Astrocyte (in vitro differentiated cells and primary cell): ENCODE data around the gene SYCE1L. TPM values are rescaled to one million over a fixed set of nuclear protein-coding genes. Genes with fewer than 3 reads are reported as not detected.

Source experiments
- DNase-seq: peaks from one replicate; pipeline ENCODE4 v3.0.0-alpha.2; 2010; ENCODE audit warnings: low read depth
- FAIRE-seq: peaks from 2 replicates; lab custom pipeline; 2011; peaks lifted over from hg19 to GRCh38; lab: Jason Lieb, UNC
- H2AFZ ChIP-seq: 2 replicates; pipeline ENCODE4 v1.6.0; 2012; ENCODE audit warnings: low read depth, low read length, inconsistent platforms
- H3K27ac ChIP-seq: 2 replicates; pipeline ENCODE4 v1.5.1; 2011; ENCODE audit warnings: low read depth, low read length, inconsistent platforms
- H3K27me3 ChIP-seq: 2 replicates; pipeline ENCODE4 v1.6.0; 2011; ENCODE audit warnings: low read length, inconsistent platforms; ENCODE audit not compliant: insufficient read depth
- H3K36me3 ChIP-seq: 2 replicates; pipeline ENCODE4 v1.5.1; 2011; ENCODE audit warnings: low read length, inconsistent platforms; ENCODE audit not compliant: insufficient read depth
- H3K4me1 ChIP-seq: 2 replicates; pipeline ENCODE4 v1.5.1; 2011; ENCODE audit warnings: low read length, inconsistent platforms; ENCODE audit not compliant: insufficient read depth
- H3K4me2 ChIP-seq: 2 replicates; pipeline ENCODE4 v1.6.0; 2012; ENCODE audit warnings: low read length, inconsistent platforms
- H3K4me3 ChIP-seq: 2 replicates; pipeline ENCODE4 v1.5.1; 2011; ENCODE audit warnings: low read depth, mild to moderate bottlenecking, low read length, inconsistent platforms; ENCODE audit not compliant: insufficient read depth
- H3K79me2 ChIP-seq: 2 replicates; pipeline ENCODE4 v1.6.0; 2012; ENCODE audit warnings: mild to moderate bottlenecking, low read length, inconsistent platforms; ENCODE audit not compliant: insufficient read depth
- H3K9ac ChIP-seq: 2 replicates; pipeline ENCODE4 v1.6.0; 2012; ENCODE audit warnings: mild to moderate bottlenecking, low read length, inconsistent platforms
- H3K9me3 ChIP-seq: 2 replicates; pipeline ENCODE4 v1.5.1; 2012; ENCODE audit warnings: low read depth, mild to moderate bottlenecking, low read length, inconsistent platforms; ENCODE audit not compliant: insufficient read depth
- H4K20me1 ChIP-seq: 2 replicates; pipeline ENCODE4 v1.6.0; 2012; ENCODE audit warnings: low read length, inconsistent platforms; ENCODE audit not compliant: insufficient read depth
- H3K27ac Mint-ChIP-seq: one replicate; pipeline ENCODE4 v1.8.0; 2021; ENCODE audit warnings: mild to moderate bottlenecking, mixed read lengths; ENCODE audit not compliant: unreplicated experiment
- H3K27me3 Mint-ChIP-seq: one replicate; pipeline ENCODE4 v1.8.0; 2021; ENCODE audit warnings: low read depth, mixed read lengths; ENCODE audit not compliant: unreplicated experiment
- H3K36me3 Mint-ChIP-seq: one replicate; pipeline ENCODE4 v1.8.0; 2021; ENCODE audit warnings: low read depth, mixed read lengths; ENCODE audit not compliant: unreplicated experiment
- H3K4me1 Mint-ChIP-seq: one replicate; pipeline ENCODE4 v1.8.0; 2021; ENCODE audit warnings: low read depth, mixed read lengths; ENCODE audit not compliant: unreplicated experiment
- H3K4me3 Mint-ChIP-seq: one replicate; pipeline ENCODE4 v1.8.0; 2021; ENCODE audit warnings: mild to moderate bottlenecking, moderate library complexity, mixed read lengths; ENCODE audit not compliant: unreplicated experiment
- H3K9me3 Mint-ChIP-seq: one replicate; pipeline ENCODE4 v1.8.0; 2021; ENCODE audit warnings: mild to moderate bottlenecking, mixed read lengths; ENCODE audit not compliant: unreplicated experiment
- CTCF ChIP-seq: IDR thresholded peaks from 2 replicates; pipeline ENCODE4 v1.5.1; 2011; ENCODE audit warnings: low read depth, mild to moderate bottlenecking, inconsistent platforms, low read length, moderate library complexity; ENCODE audit not compliant: insufficient read depth
- EZH2 ChIP-seq: IDR thresholded peaks from 2 replicates; pipeline ENCODE4 v1.6.1; 2012; ENCODE audit warnings: mild to moderate bottlenecking, low read length, inconsistent platforms; ENCODE audit not compliant: insufficient read depth
- total RNA-seq: library from RNA; stranded (reverse); gene quantifications from 2 replicates; pipeline ENCODE4 v1.2.1, GENCODE V29; 2021

Gene SYCE1L
- total RNA-seq, 1 donor from 2014 or later = 5.2 TPM

GRCh38 chr16:77190190-77190477 lies 9.1 kb upstream of the SYCE1L start:
- TF ChIP-seq EZH2 (no peak), CTCF (no peak)
- Histone ChIP-seq H3K4me2 (peak overlapping the region; percentile 94), H2AFZ (peak overlapping the region; percentile 95), H3K4me3 (peak overlapping the region; percentile 93), H3K9ac (peak overlapping the region; percentile 91), H3K4me1 (peaks cover 4% of the 10 kb centered on the region), H4K20me1 (peaks cover 8% of the 10 kb centered on the region), H3K36me3 (peaks cover 2% of the 10 kb centered on the region), H3K79me2 (peaks cover 38% of the 10 kb centered on the region), H3K27ac (peak overlapping the region; percentile 58), H3K9me3 (no peaks in the 10 kb centered on the region), H3K27me3 (no peaks in the 10 kb centered on the region)
- no peaks in the 10 kb centered on the region for H3K27me3 Mint-ChIP-seq
- no peaks in the 10 kb centered on the region for H3K9me3 Mint-ChIP-seq
- peak overlapping the region; percentile 91 for H3K4me3 Mint-ChIP-seq
- FAIRE-seq (no peak), DNase-seq (no peak)
- H3K36me3 Mint-ChIP-seq = peaks cover 7% of the 10 kb centered on the region
- H3K27ac Mint-ChIP-seq = peak overlapping the region; percentile 97
- H3K4me1 Mint-ChIP-seq = peaks cover 12% of the 10 kb centered on the region

- Mint-ChIP-seq H3K27me3 (no peaks in the 10 kb centered on the region), H3K27ac (peak within 1 kb of the TSS; percentile 97)
Measured at GRCh38 chr16:77190478-77191258, 8.5 kb upstream of the SYCE1L start, which contains the start of gene MON1B. MON1B (plus strand) TSS chr16:77191190; CDS start chr16:77191486, 296 bp downstream.

More at GRCh38 chr16:77190478-77191258, 8.5 kb upstream of the SYCE1L start, which contains the start of gene MON1B:
- Histone ChIP-seq H4K20me1 (peaks cover 8% of the 10 kb centered on the region), H2AFZ (peak within 1 kb of the TSS; percentile 95), H3K9ac (peak within 1 kb of the TSS; percentile 91), H3K79me2 (peaks cover 39% of the 10 kb centered on the region), H3K4me2 (peak within 1 kb of the TSS; percentile 94), H3K4me1 (peaks cover 4% of the 10 kb centered on the region), H3K4me3 (peak within 1 kb of the TSS; percentile 93), H3K9me3 (no peaks in the 10 kb centered on the region), H3K36me3 (peaks cover 4% of the 10 kb centered on the region), H3K27ac (peak within 1 kb of the TSS; percentile 91), H3K27me3 (no peaks in the 10 kb centered on the region)
- DNase-seq = peak; percentile 98
- FAIRE-seq = peak; percentile 86
- TF ChIP-seq EZH2 (no peak), CTCF (no peak)
- H3K36me3 Mint-ChIP-seq = peaks cover 7% of the 10 kb centered on the region
- peaks cover 12% of the 10 kb centered on the region for H3K4me1 Mint-ChIP-seq
- no peaks in the 10 kb centered on the region for H3K9me3 Mint-ChIP-seq
- H3K4me3 Mint-ChIP-seq = peak within 1 kb of the TSS; percentile 91
